Tibial artery (tissue), 4 donors: ENCODE results near the gene POLR2B.

Experiments
- DNase-seq, 2 donors: peaks; one replicate each; pipeline ENCODE4 v3.0.0-alpha.2; 2019
- H3K27ac ChIP-seq, 2 donors: fragments of 200-600 bp; sonication (generic) in 1 of 2; 1 replicate in 1 of 2; 2 replicates in 1 of 2; pipeline ENCODE4 v1.5.1; 2018 to 2019; ENCODE audit warnings: mild to moderate bottlenecking in 1 of 2
- H3K27me3 ChIP-seq, 2 donors: fragments of 200-600 bp; sonication (generic) in 1 of 2; one replicate each; pipeline versions ENCODE4 v1.5.1 to v1.6.0; 2016 to 2019
- H3K36me3 ChIP-seq, 3 donors: fragments of 200-600 bp; sonication (generic) in 2 of 3; one replicate each; pipeline ENCODE4 v1.5.1; 2016 to 2019; ENCODE audit warnings: mild to moderate bottlenecking in 2 of 3
- H3K4me1 ChIP-seq, 4 donors: fragments of 200-600 bp; sonication (generic) in 2 of 4; 1 replicate in 3 of 4; 2 replicates in 1 of 4; pipeline ENCODE4 v1.5.1; 2016 to 2019
- H3K4me3 ChIP-seq, 2 donors: fragments of 200-600 bp; sonication (generic) in 1 of 2; 1 replicate in 1 of 2; 2 replicates in 1 of 2; pipeline ENCODE4 v1.5.1; 2018 to 2019; ENCODE audit warnings: mild to moderate bottlenecking in 2 of 2
- H3K9me3 ChIP-seq, 3 donors: fragments of 200-600 bp; sonication (generic) in 1 of 3; one replicate each; pipeline ENCODE4 v1.5.1; 2016 to 2019
- CTCF ChIP-seq, 2 experiments: fragments of 200-600 bp in 1 of 2; fragments of 450-650 bp in 1 of 2; IDR thresholded peaks; one replicate each; pipeline ENCODE4 v1.5.1; 2017 to 2019; ENCODE audit warnings: antibody characterized with exemption in 2 of 2, mild to moderate bottlenecking in 1 of 2, moderate library complexity in 1 of 2
- intact Hi-C: fragments of 100-400 bp; cut with DNase I; formaldehyde crosslinking; loops from one replicate; pipeline ENCODE4 v1.15.0; 2023; ENCODE audit warnings: low total_unique reads

POLR2B gene

GRCh38 chr4:56940971-56941370, 37.7 kb upstream of the POLR2B start:
- H3K27ac ChIP-seq: no peak overlapping the region
- H3K36me3 ChIP-seq: peaks cover 18 to 31% (median 20%) of the 10 kb centered on the region in 3 donors
- no peaks in the 10 kb centered on the region for H3K27me3 ChIP-seq
- intact Hi-C loops: no loop called here
- no peaks in the 10 kb centered on the region for H3K9me3 ChIP-seq
- TF ChIP-seq CTCF (IDR thresholded peaks at IDR 0.05): no peak
- H3K4me3 ChIP-seq: no peak overlapping the region
- DNase-seq: no peak
- H3K4me1 ChIP-seq: peaks cover 0 to 6% (median 0%) of the 10 kb centered on the region in 4 donors

- H3K27ac ChIP-seq: no peak overlapping the region
- no peak for TF ChIP-seq CTCF (IDR thresholded peaks at IDR 0.05)
- H3K4me1 ChIP-seq: peaks cover 0 to 6% (median 0%) of the 10 kb centered on the region in 4 donors
- intact Hi-C loops: no loop called here
- no peaks in the 10 kb centered on the region for H3K9me3 ChIP-seq
- H3K27me3 ChIP-seq: no peaks in the 10 kb centered on the region
- DNase-seq: no peak
- H3K36me3 ChIP-seq: peaks cover 18 to 28% (median 20%) of the 10 kb centered on the region in 3 donors
- no peak overlapping the region for H3K4me3 ChIP-seq
Observed at GRCh38 chr4:56941403-56941802, 37.3 kb upstream of the POLR2B start.

- TF ChIP-seq CTCF (IDR thresholded peaks at IDR 0.05): no peak
- Histone ChIP-seq H3K4me3 (no peak overlapping the region), H3K36me3 (no peaks in the 10 kb centered on the region), H3K27ac (no peak overlapping the region), H3K9me3 (no peaks in the 10 kb centered on the region), H3K4me1 (peaks cover 0 to 13% (median 3%) of the 10 kb centered on the region in 4 donors), H3K27me3 (no peaks in the 10 kb centered on the region)
- no peak for DNase-seq
- intact Hi-C loops: no loop called here
Observed at GRCh38 chr4:56953680-56954520, 24.8 kb upstream of the POLR2B start.

- intact Hi-C loops: no loop called here
- no peaks in the 10 kb centered on the region for H3K9me3 ChIP-seq
- H3K4me3 ChIP-seq: no peak overlapping the region
Observed at GRCh38 chr4:56958111-56958517, 20.6 kb upstream of the POLR2B start.

GRCh38 chr4:56959100-56959499, 19.6 kb upstream of the POLR2B start:
- Histone ChIP-seq H3K9me3 (no peaks in the 10 kb centered on the region), H3K27me3 (no peaks in the 10 kb centered on the region), H3K36me3 (peaks cover 20 to 37% (median 20%) of the 10 kb centered on the region in 3 donors), H3K4me3 (no peak overlapping the region), H3K27ac (no peak overlapping the region), H3K4me1 (peaks cover 0 to 14% (median 3%) of the 10 kb centered on the region in 4 donors)
- TF ChIP-seq CTCF (IDR thresholded peaks at IDR 0.05): no peak
- DNase-seq: no peak
- intact Hi-C loops: no loop called here

More at GRCh38 chr4:56958111-56958517, 20.6 kb upstream of the POLR2B start:
- Histone ChIP-seq H3K4me1 (peaks cover 0 to 14% (median 3%) of the 10 kb centered on the region in 4 donors), H3K27ac (peak overlapping the region; percentile 26 to 53), H3K27me3 (no peaks in the 10 kb centered on the region), H3K36me3 (peaks cover 10 to 27% (median 11%) of the 10 kb centered on the region in 3 donors)
- peak; percentile 91 to 95 for DNase-seq
- no peak for TF ChIP-seq CTCF (IDR thresholded peaks at IDR 0.05)
